ENCODE data around the gene SLC4A4. TPM values are rescaled to one million over a fixed set of nuclear protein-coding genes. Genes with fewer than 3 reads are reported as not detected.

The SLC4A4 gene
- total and polyA plus RNA-seq, 10 of the 15 experiments (the other 5 are each of a cell fraction or from before 2014, with no cell fraction given): 0.05 to 0.44 (median 0.18) TPM

GRCh38 chr4:71537551-71538065, 198.8 kb downstream of the SLC4A4 start:
- Histone ChIP-seq H3K27me3 (replicated peaks in 1 of 2; ENCODE audit: control insufficient read depth in 2 of 2, insufficient read depth in 2 of 2, low read length in 1 of 2) (no peaks in the 10 kb centered on the region; a peak in 1 of 4 replicates), H3K27ac (ENCODE audit: control insufficient read depth, insufficient read depth) (no peak overlapping the region), H4K20me1 (ENCODE audit: control insufficient read depth, insufficient read depth) (no peaks in the 10 kb centered on the region), H3K4me2 (ENCODE audit: control insufficient read depth, insufficient read depth) (no peak overlapping the region), H3K36me3 (ENCODE audit: control insufficient read depth in 2 of 2, insufficient read depth in 2 of 2, low read length in 1 of 2) (no peaks in the 10 kb centered on the region), H3K79me2 (ENCODE audit: control insufficient read depth, insufficient read depth, low read length) (no peaks in the 10 kb centered on the region), H2AFZ (ENCODE audit: control insufficient read depth, low read depth, low read length) (no peak overlapping the region), H3K9ac (ENCODE audit: control insufficient read depth, insufficient read depth, low read length) (no peak overlapping the region), H3K9me3 (replicated peaks; ENCODE audit: control insufficient read depth, insufficient read depth, low read length) (no peaks in the 10 kb centered on the region), H3K4me3 (no peak overlapping the region), H3K4me1 (ENCODE audit: control insufficient read depth, insufficient read depth, low read length) (no peaks in the 10 kb centered on the region)
- ChIA-PET RAD21 (ENCODE audit: unreplicated experiment) (no interaction called here), CTCF (interaction anchor here (0.6 kb wide), 1 partner anchor 20 kb away, joined by 3 read pairs; no protein-coding TSS in a partner anchor), SMC1A (ENCODE audit: uncharacterized antibody, unreplicated experiment) (no interaction called here), POLR2A (no interaction called here)
- in situ Hi-C loops (cut with MboI) (no loop called here), intact Hi-C loops (cut with micrococcal nuclease; ENCODE audit: unreplicated experiment) (no loop called here)
- ATAC-seq (no peak), FAIRE-seq (no peak), DNase-seq (ENCODE audit: low read depth, low spot score) (no peak)
- WGBS (ENCODE audit: insufficient coverage, insufficient replicate concordance, low lambda C conversion rate, missing lambda C conversion rate): 71% methylated on average over 6 of the region's 6 CpGs
- no TSS peak for BruUV-seq (replicated peaks)
- TF ChIP-seq RELA (IDR thresholded peaks at IDR 0.05; ENCODE audit: borderline replicate concordance, partially characterized antibody) (no peak), FOXM1 (IDR thresholded peaks at IDR 0.05; ENCODE audit: low read depth, low read length) (no peak), REST (IDR thresholded peaks at IDR 0.05; ENCODE audit: low read depth, low read length) (no peak), POLR2AphosphoS5 (IDR thresholded peaks at IDR 0.05; ENCODE audit: low read length) (no peak), SREBF2 (IDR thresholded peaks at IDR 0.05; ENCODE audit: low read length) (no peak), YBX1 (IDR thresholded peaks at IDR 0.05) (no peak), WRNIP1 (IDR thresholded peaks at IDR 0.05; ENCODE audit: borderline replicate concordance, low read depth, low read length) (no peak)
- TF ChIP-seq, protein P1, sequence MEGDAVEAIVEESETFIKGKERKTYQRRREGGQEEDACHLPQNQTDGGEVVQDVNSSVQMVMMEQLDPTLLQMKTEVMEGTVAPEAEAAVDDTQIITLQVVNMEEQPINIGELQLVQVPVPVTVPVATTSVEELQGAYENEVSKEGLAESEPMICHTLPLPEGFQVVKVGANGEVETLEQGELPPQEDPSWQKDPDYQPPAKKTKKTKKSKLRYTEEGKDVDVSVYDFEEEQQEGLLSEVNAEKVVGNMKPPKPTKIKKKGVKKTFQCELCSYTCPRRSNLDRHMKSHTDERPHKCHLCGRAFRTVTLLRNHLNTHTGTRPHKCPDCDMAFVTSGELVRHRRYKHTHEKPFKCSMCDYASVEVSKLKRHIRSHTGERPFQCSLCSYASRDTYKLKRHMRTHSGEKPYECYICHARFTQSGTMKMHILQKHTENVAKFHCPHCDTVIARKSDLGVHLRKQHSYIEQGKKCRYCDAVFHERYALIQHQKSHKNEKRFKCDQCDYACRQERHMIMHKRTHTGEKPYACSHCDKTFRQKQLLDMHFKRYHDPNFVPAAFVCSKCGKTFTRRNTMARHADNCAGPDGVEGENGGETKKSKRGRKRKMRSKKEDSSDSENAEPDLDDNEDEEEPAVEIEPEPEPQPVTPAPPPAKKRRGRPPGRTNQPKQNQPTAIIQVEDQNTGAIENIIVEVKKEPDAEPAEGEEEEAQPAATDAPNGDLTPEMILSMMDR (IDR thresholded peaks at IDR 0.05 in 2 of 3, conservative IDR thresholded peaks at IDR 0.05 in 1 of 3; ENCODE audit: control insufficient read depth in 2 of 3, extremely low read depth in 1 of 3, insufficient read depth in 1 of 3, low read depth in 3 of 3, low read length in 3 of 3): no peak
- TF ChIP-seq, protein P2, sequence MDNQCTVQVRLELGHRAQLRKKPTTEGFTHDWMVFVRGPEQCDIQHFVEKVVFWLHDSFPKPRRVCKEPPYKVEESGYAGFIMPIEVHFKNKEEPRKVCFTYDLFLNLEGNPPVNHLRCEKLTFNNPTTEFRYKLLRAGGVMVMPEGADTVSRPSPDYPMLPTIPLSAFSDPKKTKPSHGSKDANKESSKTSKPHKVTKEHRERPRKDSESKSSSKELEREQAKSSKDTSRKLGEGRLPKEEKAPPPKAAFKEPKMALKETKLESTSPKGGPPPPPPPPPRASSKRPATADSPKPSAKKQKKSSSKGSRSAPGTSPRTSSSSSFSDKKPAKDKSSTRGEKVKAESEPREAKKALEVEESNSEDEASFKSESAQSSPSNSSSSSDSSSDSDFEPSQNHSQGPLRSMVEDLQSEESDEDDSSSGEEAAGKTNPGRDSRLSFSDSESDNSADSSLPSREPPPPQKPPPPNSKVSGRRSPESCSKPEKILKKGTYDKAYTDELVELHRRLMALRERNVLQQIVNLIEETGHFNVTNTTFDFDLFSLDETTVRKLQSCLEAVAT (IDR thresholded peaks at IDR 0.05): no peak
- TF ChIP-seq, protein P3, sequence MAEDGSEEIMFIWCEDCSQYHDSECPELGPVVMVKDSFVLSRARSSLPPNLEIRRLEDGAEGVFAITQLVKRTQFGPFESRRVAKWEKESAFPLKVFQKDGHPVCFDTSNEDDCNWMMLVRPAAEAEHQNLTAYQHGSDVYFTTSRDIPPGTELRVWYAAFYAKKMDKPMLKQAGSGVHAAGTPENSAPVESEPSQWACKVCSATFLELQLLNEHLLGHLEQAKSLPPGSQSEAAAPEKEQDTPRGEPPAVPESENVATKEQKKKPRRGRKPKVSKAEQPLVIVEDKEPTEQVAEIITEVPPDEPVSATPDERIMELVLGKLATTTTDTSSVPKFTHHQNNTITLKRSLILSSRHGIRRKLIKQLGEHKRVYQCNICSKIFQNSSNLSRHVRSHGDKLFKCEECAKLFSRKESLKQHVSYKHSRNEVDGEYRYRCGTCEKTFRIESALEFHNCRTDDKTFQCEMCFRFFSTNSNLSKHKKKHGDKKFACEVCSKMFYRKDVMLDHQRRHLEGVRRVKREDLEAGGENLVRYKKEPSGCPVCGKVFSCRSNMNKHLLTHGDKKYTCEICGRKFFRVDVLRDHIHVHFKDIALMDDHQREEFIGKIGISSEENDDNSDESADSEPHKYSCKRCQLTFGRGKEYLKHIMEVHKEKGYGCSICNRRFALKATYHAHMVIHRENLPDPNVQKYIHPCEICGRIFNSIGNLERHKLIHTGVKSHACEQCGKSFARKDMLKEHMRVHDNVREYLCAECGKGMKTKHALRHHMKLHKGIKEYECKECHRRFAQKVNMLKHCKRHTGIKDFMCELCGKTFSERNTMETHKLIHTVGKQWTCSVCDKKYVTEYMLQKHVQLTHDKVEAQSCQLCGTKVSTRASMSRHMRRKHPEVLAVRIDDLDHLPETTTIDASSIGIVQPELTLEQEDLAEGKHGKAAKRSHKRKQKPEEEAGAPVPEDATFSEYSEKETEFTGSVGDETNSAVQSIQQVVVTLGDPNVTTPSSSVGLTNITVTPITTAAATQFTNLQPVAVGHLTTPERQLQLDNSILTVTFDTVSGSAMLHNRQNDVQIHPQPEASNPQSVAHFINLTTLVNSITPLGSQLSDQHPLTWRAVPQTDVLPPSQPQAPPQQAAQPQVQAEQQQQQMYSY (CRISPR knock-in tag; IDR thresholded peaks at IDR 0.05): no peak

Data from GM12878 (cell line).